ENCODE data around the gene ZNF609.
"Not testable (repeated sequence)": the region's sequence is repeated elsewhere in the genome, so short reads cannot be mapped to it uniquely, and the experiment has no call there.

ZNF609 gene

GRCh38 chr15:64624242-64624641, 163.9 kb downstream of the ZNF609 start:
- H3K4me3 ChIP-seq (ENCODE audit: low read depth, low read length): no peak overlapping the region
- DNase-seq (ENCODE audit: low read depth, low spot score): no peak
- no peak for TF ChIP-seq CTCF (IDR thresholded peaks at IDR 0.05; ENCODE audit: low read depth, low read length)
- in situ Hi-C loops (cut with HindIII; ENCODE audit: low sequenced_read_pairs): no loop called here

- TF ChIP-seq CTCF (IDR thresholded peaks at IDR 0.05; ENCODE audit: low read depth, low read length): no peak
- no peak overlapping the region for H3K4me3 ChIP-seq (ENCODE audit: low read depth, low read length)
- no peak for DNase-seq (ENCODE audit: low read depth, low spot score)
- in situ Hi-C loops (cut with HindIII; ENCODE audit: low sequenced_read_pairs): no loop called here
Observed at GRCh38 chr15:64629063-64629462, 168.7 kb downstream of the ZNF609 start.

GRCh38 chr15:64630396-64631107, 170.2 kb downstream of the ZNF609 start:
- no peak overlapping the region for H3K4me3 ChIP-seq (ENCODE audit: low read depth, low read length)
- DNase-seq (ENCODE audit: low read depth, low spot score): no peak
- TF ChIP-seq CTCF (IDR thresholded peaks at IDR 0.05; ENCODE audit: low read depth, low read length): no peak
- in situ Hi-C loops (cut with HindIII; ENCODE audit: low sequenced_read_pairs): no loop called here

- H3K4me3 ChIP-seq (ENCODE audit: low read depth, low read length); DNase-seq (ENCODE audit: low read depth, low spot score); in situ Hi-C loops (cut with HindIII; ENCODE audit: low sequenced_read_pairs): not testable (repeated sequence)
Observed at GRCh38 chr15:64632639-64633038, 172.3 kb downstream of the ZNF609 start.

GRCh38 chr15:64633332-64633731, 173.0 kb downstream of the ZNF609 start:
- TF ChIP-seq CTCF (IDR thresholded peaks at IDR 0.05; ENCODE audit: low read depth, low read length): no peak
- in situ Hi-C loops (cut with HindIII; ENCODE audit: low sequenced_read_pairs): no loop called here
- no peak overlapping the region for H3K4me3 ChIP-seq (ENCODE audit: low read depth, low read length)

GRCh38 chr15:64634027-64634426, 173.6 kb downstream of the ZNF609 start:
- DNase-seq (ENCODE audit: low read depth, low spot score): peak; percentile 74
- no peak for TF ChIP-seq CTCF (IDR thresholded peaks at IDR 0.05; ENCODE audit: low read depth, low read length)
- in situ Hi-C loops (cut with HindIII; ENCODE audit: low sequenced_read_pairs): no loop called here
- no peak overlapping the region for H3K4me3 ChIP-seq (ENCODE audit: low read depth, low read length)

More at GRCh38 chr15:64633332-64633731, 173.0 kb downstream of the ZNF609 start:
- DNase-seq (ENCODE audit: low read depth, low spot score): no peak

GRCh38 chr15:64634576-64635498, 174.5 kb downstream of the ZNF609 start:
- peak; percentile 67 for DNase-seq (ENCODE audit: low read depth, low spot score)
- in situ Hi-C loops (cut with HindIII; ENCODE audit: low sequenced_read_pairs): no loop called here
- no peak overlapping the region for H3K4me3 ChIP-seq (ENCODE audit: low read depth, low read length)
- TF ChIP-seq CTCF (IDR thresholded peaks at IDR 0.05; ENCODE audit: low read depth, low read length): no peak

All from astrocyte of the spinal cord (primary cell).